Astrocyte (in vitro differentiated cells and primary cell): ENCODE measurements around the gene MYH11. TPM values are rescaled to one million over a fixed set of nuclear protein-coding genes. Genes with fewer than 3 reads are reported as not detected.

Experiments used
- DNase-seq: peaks from one replicate; pipeline ENCODE4 v3.0.0-alpha.2; 2010; ENCODE audit warnings: low read depth
- FAIRE-seq: peaks from 2 replicates; lab custom pipeline; 2011; peaks lifted over from hg19 to GRCh38; lab: Jason Lieb, UNC
- H2AFZ ChIP-seq: 2 replicates; pipeline ENCODE4 v1.6.0; 2012; ENCODE audit warnings: low read depth, low read length, inconsistent platforms
- H3K27ac ChIP-seq: 2 replicates; pipeline ENCODE4 v1.5.1; 2011; ENCODE audit warnings: low read depth, low read length, inconsistent platforms
- H3K27me3 ChIP-seq: 2 replicates; pipeline ENCODE4 v1.6.0; 2011; ENCODE audit warnings: low read length, inconsistent platforms; ENCODE audit not compliant: insufficient read depth
- H3K36me3 ChIP-seq: 2 replicates; pipeline ENCODE4 v1.5.1; 2011; ENCODE audit warnings: low read length, inconsistent platforms; ENCODE audit not compliant: insufficient read depth
- H3K4me1 ChIP-seq: 2 replicates; pipeline ENCODE4 v1.5.1; 2011; ENCODE audit warnings: low read length, inconsistent platforms; ENCODE audit not compliant: insufficient read depth
- H3K4me2 ChIP-seq: 2 replicates; pipeline ENCODE4 v1.6.0; 2012; ENCODE audit warnings: low read length, inconsistent platforms
- H3K4me3 ChIP-seq: 2 replicates; pipeline ENCODE4 v1.5.1; 2011; ENCODE audit warnings: low read depth, mild to moderate bottlenecking, low read length, inconsistent platforms; ENCODE audit not compliant: insufficient read depth
- H3K79me2 ChIP-seq: 2 replicates; pipeline ENCODE4 v1.6.0; 2012; ENCODE audit warnings: mild to moderate bottlenecking, low read length, inconsistent platforms; ENCODE audit not compliant: insufficient read depth
- H3K9ac ChIP-seq: 2 replicates; pipeline ENCODE4 v1.6.0; 2012; ENCODE audit warnings: mild to moderate bottlenecking, low read length, inconsistent platforms
- H3K9me3 ChIP-seq: 2 replicates; pipeline ENCODE4 v1.5.1; 2012; ENCODE audit warnings: low read depth, mild to moderate bottlenecking, low read length, inconsistent platforms; ENCODE audit not compliant: insufficient read depth
- H4K20me1 ChIP-seq: 2 replicates; pipeline ENCODE4 v1.6.0; 2012; ENCODE audit warnings: low read length, inconsistent platforms; ENCODE audit not compliant: insufficient read depth
- H3K27ac Mint-ChIP-seq: one replicate; pipeline ENCODE4 v1.8.0; 2021; ENCODE audit warnings: mild to moderate bottlenecking, mixed read lengths; ENCODE audit not compliant: unreplicated experiment
- H3K27me3 Mint-ChIP-seq: one replicate; pipeline ENCODE4 v1.8.0; 2021; ENCODE audit warnings: low read depth, mixed read lengths; ENCODE audit not compliant: unreplicated experiment
- H3K36me3 Mint-ChIP-seq: one replicate; pipeline ENCODE4 v1.8.0; 2021; ENCODE audit warnings: low read depth, mixed read lengths; ENCODE audit not compliant: unreplicated experiment
- H3K4me1 Mint-ChIP-seq: one replicate; pipeline ENCODE4 v1.8.0; 2021; ENCODE audit warnings: low read depth, mixed read lengths; ENCODE audit not compliant: unreplicated experiment
- H3K4me3 Mint-ChIP-seq: one replicate; pipeline ENCODE4 v1.8.0; 2021; ENCODE audit warnings: mild to moderate bottlenecking, moderate library complexity, mixed read lengths; ENCODE audit not compliant: unreplicated experiment
- H3K9me3 Mint-ChIP-seq: one replicate; pipeline ENCODE4 v1.8.0; 2021; ENCODE audit warnings: mild to moderate bottlenecking, mixed read lengths; ENCODE audit not compliant: unreplicated experiment
- EZH2 ChIP-seq: IDR thresholded peaks from 2 replicates; pipeline ENCODE4 v1.6.1; 2012; ENCODE audit warnings: mild to moderate bottlenecking, low read length, inconsistent platforms; ENCODE audit not compliant: insufficient read depth
- total RNA-seq: library from RNA; stranded (reverse); gene quantifications from 2 replicates; pipeline ENCODE4 v1.2.1, GENCODE V29; 2021
- TF ChIP-seq, protein P1 (sequence below): IDR thresholded peaks from 2 replicates; pipeline ENCODE4 v1.5.1; 2011; ENCODE audit warnings: low read depth, mild to moderate bottlenecking, inconsistent platforms, low read length, moderate library complexity; ENCODE audit not compliant: insufficient read depth

MYH11 gene
- total RNA-seq, 1 donor from 2014 or later: 1.0 TPM

DNA sequence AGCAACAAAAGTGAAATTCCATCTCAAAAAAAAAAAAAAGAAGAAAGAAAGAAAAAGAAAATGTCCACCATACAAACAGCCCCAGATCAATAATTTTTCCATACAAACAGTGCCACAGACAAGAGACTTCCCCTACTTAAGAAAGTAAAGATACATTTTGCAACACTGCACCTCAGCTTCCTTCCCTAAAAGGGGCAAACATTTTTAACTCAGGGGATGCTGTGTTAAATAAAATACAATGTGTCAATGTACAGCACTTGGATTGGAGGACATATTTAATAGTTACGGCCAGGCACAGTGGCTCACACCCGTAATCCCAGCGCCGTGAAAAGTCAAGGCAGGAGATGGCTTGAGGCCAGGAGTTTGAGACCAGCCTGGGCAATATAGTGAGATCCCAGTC, 22.3 kb downstream of the MYH11 start:
- Mint-ChIP-seq H3K9me3 (no peaks in the 10 kb centered on the region), H3K36me3 (no peaks in the 10 kb centered on the region), H3K27me3 (peaks cover 19% of the 10 kb centered on the region), H3K4me3 (no peak overlapping the region), H3K4me1 (no peaks in the 10 kb centered on the region), H3K27ac (no peak overlapping the region)
- no peak overlapping the region for H3K9ac ChIP-seq
- no peak overlapping the region for H3K4me2 ChIP-seq
- DNase-seq (no peak), FAIRE-seq (no peak)
- no peaks in the 10 kb centered on the region for H3K4me1 ChIP-seq
- no peak overlapping the region for H3K4me3 ChIP-seq
- no peaks in the 10 kb centered on the region for H3K9me3 ChIP-seq
- H3K79me2 ChIP-seq: no peaks in the 10 kb centered on the region
- no peak overlapping the region for H3K27ac ChIP-seq
- H3K36me3 ChIP-seq: no peaks in the 10 kb centered on the region
- H4K20me1 ChIP-seq: no peaks in the 10 kb centered on the region
- H2AFZ ChIP-seq: no peak overlapping the region
- peaks cover 8% of the 10 kb centered on the region for H3K27me3 ChIP-seq
- TF ChIP-seq, protein P1, sequence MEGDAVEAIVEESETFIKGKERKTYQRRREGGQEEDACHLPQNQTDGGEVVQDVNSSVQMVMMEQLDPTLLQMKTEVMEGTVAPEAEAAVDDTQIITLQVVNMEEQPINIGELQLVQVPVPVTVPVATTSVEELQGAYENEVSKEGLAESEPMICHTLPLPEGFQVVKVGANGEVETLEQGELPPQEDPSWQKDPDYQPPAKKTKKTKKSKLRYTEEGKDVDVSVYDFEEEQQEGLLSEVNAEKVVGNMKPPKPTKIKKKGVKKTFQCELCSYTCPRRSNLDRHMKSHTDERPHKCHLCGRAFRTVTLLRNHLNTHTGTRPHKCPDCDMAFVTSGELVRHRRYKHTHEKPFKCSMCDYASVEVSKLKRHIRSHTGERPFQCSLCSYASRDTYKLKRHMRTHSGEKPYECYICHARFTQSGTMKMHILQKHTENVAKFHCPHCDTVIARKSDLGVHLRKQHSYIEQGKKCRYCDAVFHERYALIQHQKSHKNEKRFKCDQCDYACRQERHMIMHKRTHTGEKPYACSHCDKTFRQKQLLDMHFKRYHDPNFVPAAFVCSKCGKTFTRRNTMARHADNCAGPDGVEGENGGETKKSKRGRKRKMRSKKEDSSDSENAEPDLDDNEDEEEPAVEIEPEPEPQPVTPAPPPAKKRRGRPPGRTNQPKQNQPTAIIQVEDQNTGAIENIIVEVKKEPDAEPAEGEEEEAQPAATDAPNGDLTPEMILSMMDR: no peak
- no peak for TF ChIP-seq EZH2

DNA sequence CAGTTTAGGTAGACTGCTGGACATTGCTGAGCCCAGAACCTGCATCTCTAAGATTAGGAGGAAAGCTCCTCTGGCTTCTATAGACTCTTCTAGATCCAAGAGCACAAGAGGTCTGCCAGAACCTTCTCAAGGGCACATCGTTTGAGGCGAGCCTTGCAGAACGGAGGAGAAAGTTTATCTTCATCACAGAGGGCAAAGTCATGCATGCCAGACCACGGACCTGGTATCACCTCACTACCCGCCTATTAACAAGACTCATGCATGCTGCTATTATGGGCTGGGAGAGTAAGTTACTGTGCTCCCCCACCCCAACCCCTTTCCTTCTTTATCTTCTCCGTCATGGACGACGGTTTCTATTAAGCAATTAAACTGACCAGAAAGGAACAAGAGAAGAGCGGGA, 23.3 kb downstream of the MYH11 start:
- no peak overlapping the region for H3K4me3 Mint-ChIP-seq
- H3K27ac ChIP-seq: no peak overlapping the region
- FAIRE-seq: no peak

GRCh38 chr16:15832241-15832640, 24.6 kb downstream of the MYH11 start:
- Histone ChIP-seq H3K4me2 (no peak overlapping the region), H2AFZ (no peak overlapping the region), H3K4me1 (no peaks in the 10 kb centered on the region), H3K9me3 (no peaks in the 10 kb centered on the region), H3K27ac (no peak overlapping the region), H3K79me2 (no peaks in the 10 kb centered on the region), H3K27me3 (peaks cover 13% of the 10 kb centered on the region), H3K4me3 (no peak overlapping the region), H4K20me1 (no peaks in the 10 kb centered on the region), H3K36me3 (no peaks in the 10 kb centered on the region), H3K9ac (no peak overlapping the region)
- no peaks in the 10 kb centered on the region for H3K4me1 Mint-ChIP-seq
- TF ChIP-seq, protein P1: no peak
- no peak for TF ChIP-seq EZH2
- FAIRE-seq (no peak), DNase-seq (no peak)
- H3K9me3 Mint-ChIP-seq: peaks cover 2% of the 10 kb centered on the region
- no peaks in the 10 kb centered on the region for H3K36me3 Mint-ChIP-seq
- H3K27me3 Mint-ChIP-seq: peaks cover 19% of the 10 kb centered on the region
- H3K27ac Mint-ChIP-seq: no peak overlapping the region
- H3K4me3 Mint-ChIP-seq: no peak overlapping the region

More for the DNA sequence above, 23.3 kb downstream of the MYH11 start:
- Mint-ChIP-seq H3K4me1 (no peaks in the 10 kb centered on the region), H3K27me3 (peaks cover 23% of the 10 kb centered on the region), H3K9me3 (no peaks in the 10 kb centered on the region), H3K27ac (no peak overlapping the region), H3K36me3 (no peaks in the 10 kb centered on the region)
- Histone ChIP-seq H3K36me3 (no peaks in the 10 kb centered on the region), H3K79me2 (no peaks in the 10 kb centered on the region), H3K9me3 (no peaks in the 10 kb centered on the region), H3K4me3 (no peak overlapping the region), H3K4me1 (no peaks in the 10 kb centered on the region), H3K9ac (no peak overlapping the region), H2AFZ (no peak overlapping the region), H4K20me1 (no peaks in the 10 kb centered on the region), H3K4me2 (no peak overlapping the region), H3K27me3 (peaks cover 8% of the 10 kb centered on the region)
- TF ChIP-seq, protein P1: no peak
- no peak for TF ChIP-seq EZH2
- DNase-seq: no peak
